CD1c-positive myeloid dendritic cell (primary cell): ENCODE measurements around the gene PIK3CD.
"Not testable (repeated sequence)": the region's sequence is repeated elsewhere in the genome, so short reads cannot be mapped to it uniquely, and the experiment has no call there.

Experiments
- DNase-seq: peaks from one replicate; pipeline ENCODE4 v3.0.0-alpha.2; 2016; ENCODE audit errors: extremely low spot score

Gene PIK3CD

GRCh38 chr1:9688599-9688998 is 37.1 kb downstream of the PIK3CD start:
- DNase-seq: no peak

- DNase-seq: peak; percentile 76
Observed at GRCh38 chr1:9689011-9689706, 37.6 kb downstream of the PIK3CD start.

GRCh38 chr1:9689971-9690381 is 38.4 kb downstream of the PIK3CD start:
- DNase-seq: no peak

GRCh38 chr1:9690440-9691107 is 39.0 kb downstream of the PIK3CD start:
- DNase-seq: peak; percentile 37

GRCh38 chr1:9691108-9691445 is 39.5 kb downstream of the PIK3CD start:
- DNase-seq: no peak

- no peak for DNase-seq
Observed at GRCh38 chr1:9691691-9692090, 40.2 kb downstream of the PIK3CD start.

- no peak for DNase-seq
Observed at GRCh38 chr1:9696793-9697192, 45.3 kb downstream of the PIK3CD start.

- no peak for DNase-seq
Observed at GRCh38 chr1:9699361-9699760, 47.8 kb downstream of the PIK3CD start.

- DNase-seq: no peak
Observed at GRCh38 chr1:9700340-9700739, 48.8 kb downstream of the PIK3CD start.

GRCh38 chr1:9701665-9702064 is 50.1 kb downstream of the PIK3CD start:
- DNase-seq: no peak

GRCh38 chr1:9703165-9703509 is 51.6 kb downstream of the PIK3CD start:
- DNase-seq: no peak

GRCh38 chr1:9703681-9704080 is 52.1 kb downstream of the PIK3CD start:
- no peak for DNase-seq

GRCh38 chr1:9705337-9706093 is 54.0 kb downstream of the PIK3CD start:
- DNase-seq: no peak

- DNase-seq: no peak
Observed at GRCh38 chr1:9706178-9706577, 54.6 kb downstream of the PIK3CD start.

GRCh38 chr1:9710037-9710436 is 58.5 kb downstream of the PIK3CD start:
- no peak for DNase-seq

GRCh38 chr1:9711466-9712020 is 60.0 kb downstream of the PIK3CD start:
- DNase-seq: no peak

GRCh38 chr1:9712767-9713166 is 61.2 kb downstream of the PIK3CD start:
- not testable (repeated sequence) for DNase-seq

- no peak for DNase-seq
Observed at GRCh38 chr1:9714257-9714718, 62.8 kb downstream of the PIK3CD start.

GRCh38 chr1:9715536-9716226 is 64.2 kb downstream of the PIK3CD start:
- no peak for DNase-seq

- DNase-seq: no peak
Observed at GRCh38 chr1:9716404-9717192, 65.1 kb downstream of the PIK3CD start.
